Measurements from ENCODE around the gene CST11.

GRCh38 chr20:23442436-23442835, 10.2 kb downstream of the CST11 start:
- TF ChIP-seq CTCF (IDR thresholded peaks at IDR 0.05) (no peak), POLR2A (IDR thresholded peaks at IDR 0.05) (no peak)
